Amniotic stem cell (primary cell): ENCODE measurements around the gene CAPZA2.
"Not testable (repeated sequence)": the region's sequence is repeated elsewhere in the genome, so short reads cannot be mapped to it uniquely, and the experiment has no call there.

Experiments used
- DNase-seq: peaks from one replicate; lab custom pipeline; 2025; lab: John Stamatoyannopoulos, UW

The CAPZA2 gene

GRCh38 chr7:116955340-116955739 lies 93.0 kb downstream of the CAPZA2 start:
- DNase-seq = no peak

DNA sequence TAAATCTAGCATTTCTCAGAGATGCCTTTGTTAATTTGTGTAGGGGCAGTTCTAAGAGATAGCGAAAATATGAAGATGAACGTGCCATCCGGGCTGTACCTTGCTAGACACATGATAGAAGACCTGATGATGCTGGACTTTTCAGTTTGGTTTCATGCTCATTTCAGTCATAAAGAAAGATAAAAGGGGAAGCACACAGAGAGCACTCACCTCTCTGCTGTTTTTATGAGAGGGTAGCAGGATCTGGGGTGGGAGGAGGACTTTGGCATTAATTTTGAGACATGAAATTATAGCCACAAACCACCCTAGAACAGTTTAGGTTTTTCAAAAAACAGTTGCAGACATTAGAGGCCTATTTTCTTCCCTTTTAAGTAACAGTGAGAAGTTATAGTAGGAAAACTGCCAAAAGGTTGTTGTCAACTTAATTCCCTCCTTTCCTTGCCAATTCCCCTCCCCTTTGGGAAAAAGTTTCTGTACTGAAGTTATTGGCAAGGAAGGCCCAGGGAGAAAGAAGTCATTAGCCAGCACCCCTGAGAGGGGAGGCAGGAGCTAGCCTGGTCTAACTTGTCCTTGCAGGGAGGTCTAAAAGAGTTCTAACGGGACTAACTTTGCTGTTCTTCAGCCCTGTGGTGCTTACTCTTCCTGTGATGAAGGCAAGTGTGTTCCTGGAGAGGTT lies 93.6 kb downstream of the CAPZA2 start:
- no peak for DNase-seq

DNA sequence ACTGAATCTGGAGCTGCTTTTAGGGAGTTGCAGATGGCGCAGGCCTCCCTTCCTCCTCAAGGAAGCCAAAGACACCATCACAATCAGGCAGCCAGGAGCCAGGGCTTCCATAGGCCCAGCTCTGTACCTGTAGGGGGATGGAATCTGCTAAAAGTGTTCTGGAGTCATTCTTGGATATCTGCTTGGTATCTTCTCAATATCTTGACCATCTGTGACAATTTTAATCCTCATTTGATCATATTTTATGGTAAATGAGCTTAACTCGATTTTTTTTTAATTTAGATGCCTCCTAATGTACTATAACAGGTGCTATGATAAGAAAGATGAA lies 94.1 kb downstream of the CAPZA2 start:
- DNase-seq = no peak

DNA sequence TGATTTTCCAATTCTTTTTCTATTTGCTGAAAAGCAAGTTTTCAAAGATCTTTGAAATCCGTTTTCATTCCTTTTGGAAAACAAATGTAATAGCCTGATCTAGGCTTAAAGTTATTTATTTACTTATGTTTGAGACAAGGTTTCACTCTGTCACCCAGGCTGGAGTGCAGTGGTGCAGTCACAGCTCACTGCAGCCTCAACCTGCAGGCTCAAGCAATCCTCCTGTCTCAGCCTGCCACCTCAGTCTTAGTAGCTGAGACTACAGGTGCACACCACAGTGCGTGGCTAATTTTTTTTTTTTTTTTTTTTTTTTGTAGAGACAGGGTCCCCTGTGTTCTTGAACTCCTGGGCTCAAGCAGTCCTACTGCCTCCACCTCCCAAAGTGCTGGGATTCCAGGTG lies 95.5 kb downstream of the CAPZA2 start:
- no peak for DNase-seq

DNA sequence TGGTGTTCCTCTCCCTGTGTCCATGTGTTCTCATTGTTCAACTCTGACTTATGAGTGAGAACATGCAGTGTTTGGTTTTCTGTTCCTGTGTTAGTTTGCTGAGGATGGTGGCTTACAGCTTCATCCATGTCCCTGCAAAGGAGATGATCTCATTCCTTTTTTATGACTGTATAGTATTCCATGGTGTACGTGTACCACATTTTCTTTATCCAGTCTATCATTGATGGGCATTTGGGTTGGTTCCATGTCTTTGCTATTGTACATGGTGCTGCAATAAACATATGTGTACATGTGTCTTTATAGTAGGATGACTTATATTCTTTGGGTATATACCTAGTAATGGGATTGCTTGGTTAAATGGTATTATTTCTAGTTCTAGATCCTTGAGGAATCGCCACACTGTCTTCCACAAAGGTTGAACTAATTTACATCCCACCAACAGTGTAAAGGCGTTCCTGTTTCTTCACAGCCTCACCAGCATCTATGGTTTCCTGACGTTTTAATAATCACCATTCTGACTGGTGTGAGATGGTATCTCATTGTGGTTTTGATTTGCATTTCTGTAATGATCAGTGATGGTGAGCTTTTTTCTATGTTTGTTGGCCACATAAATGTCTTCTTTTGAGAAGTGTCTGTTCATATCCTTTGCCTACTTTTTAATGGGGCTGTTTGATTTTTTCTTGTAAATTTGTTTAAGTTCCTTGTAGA lies 99.7 kb downstream of the CAPZA2 start:
- not testable (repeated sequence) for DNase-seq

DNA sequence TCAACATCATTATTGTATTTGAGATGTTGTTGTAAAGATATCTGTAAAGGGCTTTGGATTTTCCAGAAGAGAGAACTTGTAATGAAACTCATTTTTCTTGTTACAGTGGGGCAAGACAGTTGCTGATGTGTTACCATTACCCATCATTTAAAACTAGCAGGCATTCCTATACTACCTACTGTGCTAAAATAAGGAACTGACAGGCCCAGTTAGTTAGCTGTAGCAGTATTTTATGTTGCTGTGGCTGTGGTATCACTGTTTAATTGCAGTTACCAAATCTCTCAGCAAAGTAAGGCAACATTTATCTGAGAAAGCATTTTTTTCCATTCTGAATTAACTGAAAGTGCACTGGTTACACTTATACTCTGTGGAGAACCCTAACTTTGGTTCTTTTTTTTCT lies 100.8 kb downstream of the CAPZA2 start:
- DNase-seq = no peak

- DNase-seq = no peak
These were observed 104.2 kb downstream of the CAPZA2 start for GRCh38 chr7:116966601-116967000.

- DNase-seq = no peak
These were observed 105.0 kb downstream of the CAPZA2 start for GRCh38 chr7:116967254-116967922.

GRCh38 chr7:116967983-116968382 lies 105.6 kb downstream of the CAPZA2 start:
- DNase-seq = no peak

DNA sequence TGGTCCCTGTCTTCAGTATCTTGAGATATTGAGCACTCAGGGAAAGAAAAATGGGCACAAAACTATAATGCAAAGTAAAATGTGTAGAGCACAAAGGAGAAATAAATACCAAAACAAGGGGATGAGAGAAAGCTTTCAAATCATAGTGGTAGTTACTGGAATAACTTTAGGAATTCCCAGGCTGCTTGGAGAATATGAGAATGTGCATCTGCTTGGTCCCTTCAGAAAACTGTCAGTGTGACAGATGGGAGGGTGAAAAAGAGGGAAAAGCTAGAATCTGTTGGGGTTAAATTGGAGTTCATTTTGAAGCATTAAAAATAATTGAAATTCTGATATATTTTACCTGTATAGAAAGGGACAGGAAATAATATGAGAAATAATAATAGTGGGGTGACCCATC lies 106.2 kb downstream of the CAPZA2 start:
- no peak for DNase-seq

DNA sequence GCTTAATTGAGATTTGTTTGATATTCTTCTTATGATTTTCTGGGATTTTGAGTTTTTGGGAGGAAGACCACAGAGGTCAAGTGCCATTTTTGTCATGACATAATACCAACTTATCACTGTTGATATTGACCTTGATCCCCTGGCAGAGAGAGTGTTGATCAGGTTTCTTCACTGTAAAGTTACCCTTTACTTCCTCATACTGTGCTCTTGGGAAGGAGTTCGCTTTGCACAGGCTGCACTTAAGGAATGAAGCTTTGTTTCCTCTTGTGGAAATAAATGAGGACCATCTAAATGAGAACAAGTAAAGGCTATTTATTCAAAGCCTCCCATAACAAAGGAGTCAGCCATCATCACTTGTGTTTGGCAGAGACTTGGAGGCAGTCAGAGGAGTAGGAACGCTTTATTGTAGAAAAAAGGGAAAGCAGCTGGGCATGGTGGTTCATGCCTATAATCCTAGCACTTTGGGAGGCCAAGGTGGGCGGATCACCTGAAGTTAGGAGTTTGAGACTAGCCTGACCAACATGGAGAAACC lies 107.0 kb downstream of the CAPZA2 start:
- no peak for DNase-seq

- DNase-seq = no peak
These were observed 108.0 kb downstream of the CAPZA2 start for GRCh38 chr7:116970238-116970910.

GRCh38 chr7:116971153-116971552 lies 108.8 kb downstream of the CAPZA2 start:
- not testable (repeated sequence) for DNase-seq
